Adrenal gland (tissue), 12 donors: ENCODE results near the gene TBXA2R. TPM values are rescaled to one million over a fixed set of nuclear protein-coding genes. Genes with fewer than 3 reads are reported as not detected.

Experiments used
- polyA plus RNA-seq, 3 donors: library from polyadenylated mRNA; stranded (reverse); fragments of 200-250 nt in 2 of 3; fragments of 350-450 nt in 1 of 3; fragmentation: Illumina TruSeq in 1 of 3; extraction: RNeasy Lipid Tissue Mini Kit (QIAGEN cat#74804) in 1 of 3; gene quantifications; one replicate each; pipeline ENCODE4 v1.2.3, GENCODE V29; 2013 to 2014
- small RNA-seq, 2 donors: library from RNA; depleted of rRNA; stranded (forward); fragments of <200 nt; gene quantifications; one replicate each; pipeline ENCODE3, GENCODE V24; 2016
- total RNA-seq, 9 donors: library from RNA; depleted of rRNA in 4 of 9; stranded (reverse); fragments of >200 nt in 4 of 9; fragments of 120-200 nt in 1 of 9; fragmentation: NEBNext Ultra II Directional in 1 of 9; extraction: Animal tissue kit (Norgen Biotek cat#: 25700) in 1 of 9; gene quantifications; one replicate each; pipeline versions ENCODE4 v1.1.0 to v1.2.4, GENCODE V29; 2013 to 2023
- donor health status: healthy with polysubstance abuse.
- donor health status: Bipolar disorder and iron deficiency.
- donor health status: DM: yes; HTN: yes; CAD: no.
- donor health status: DM: no; HTN: no; CAD: no.
- donor health status: DM: no; HTN: no; CAD: no.
- donor health status: DM: yes; HTN: yes; CAD: no.

The TBXA2R gene
- total and polyA plus RNA-seq, 12 donors: 4.7 to 25.5 (median 12.4) TPM

Small RNA genes lying within 50 kb of the gene (small RNA-seq; reads per million reads assigned to genes)
- 0 reads per million in 2 donors for gene AC005786.1

Other genes starting within 250 kb of the TBXA2R start
- gene NFIC, start 240.3 kb downstream of the TBXA2R start, total RNA-seq: 100 to 1,000 TPM in 8 of 9 donors, 1 to 10 TPM in 1; 3.5 to 329 (median 214) TPM
- gene NFIC, start 240.3 kb downstream of the TBXA2R start, polyA plus RNA-seq: 100 to 1,000 TPM in 1 of 3 donors, 10 to 100 TPM in 2; 34.9 to 154 (median 69.2) TPM
- gene SMIM24, start 126.3 kb downstream of the TBXA2R start, total RNA-seq: under 1 TPM in 1 of 9 donors, not detected in 8; 0.36 TPM
- gene SMIM24, start 126.3 kb downstream of the TBXA2R start, polyA plus RNA-seq: under 1 TPM in 1 of 3 donors, not detected in 2; 0.48 TPM
- not detected for gene SMIM44, start 123.4 kb downstream of the TBXA2R start, total RNA-seq
- gene SMIM44, start 123.4 kb downstream of the TBXA2R start, polyA plus RNA-seq: not detected
- gene DOHH, start 106.2 kb downstream of the TBXA2R start, total RNA-seq: 10 to 100 TPM in 7 of 9 donors, 1 to 10 TPM in 2; 8.4 to 22.8 (median 13.8) TPM
- 10 to 100 TPM in 2 of 3 donors, under 1 TPM in 1; 0.92 to 19.1 (median 13.5) TPM for gene DOHH, start 106.2 kb downstream of the TBXA2R start, polyA plus RNA-seq
- 10 to 100 TPM; 17.9 to 85.0 (median 39.4) TPM for gene FZR1, start 100.6 kb downstream of the TBXA2R start, total RNA-seq
- 10 to 100 TPM; 24.4 to 59.1 (median 26.4) TPM for gene FZR1, start 100.6 kb downstream of the TBXA2R start, polyA plus RNA-seq
- 1 to 10 TPM in 3 of 9 donors, under 1 TPM in 2, not detected in 4; 0.68 to 3.6 (median 1.4) TPM for gene TEKTIP1, start 67.7 kb downstream of the TBXA2R start, total RNA-seq
- 1 to 10 TPM in 2 of 3 donors, not detected in 1; 1.1 to 3.5 TPM for gene TEKTIP1, start 67.7 kb downstream of the TBXA2R start, polyA plus RNA-seq
- gene MFSD12, start 49.3 kb downstream of the TBXA2R start, total RNA-seq: 100 to 1,000 TPM in 2 of 9 donors, 10 to 100 TPM in 7; 23.2 to 123 (median 64.6) TPM
- 10 to 100 TPM; 18.5 to 89.3 (median 48.5) TPM for gene MFSD12, start 49.3 kb downstream of the TBXA2R start, polyA plus RNA-seq
- 100 to 1,000 TPM in 5 of 9 donors, 10 to 100 TPM in 4; 49.3 to 137 (median 105) TPM for gene HMG20B, start 33.9 kb downstream of the TBXA2R start, total RNA-seq
- gene HMG20B, start 33.9 kb downstream of the TBXA2R start, polyA plus RNA-seq: 100 to 1,000 TPM in 1 of 3 donors, 10 to 100 TPM in 2; 18.1 to 178 (median 100.0) TPM
- gene GIPC3, start 21.4 kb downstream of the TBXA2R start, total RNA-seq: 1 to 10 TPM in 8 of 9 donors, under 1 TPM in 1; 0.33 to 5.9 (median 3.3) TPM
- 1 to 10 TPM; 1.6 to 4.9 (median 2.6) TPM for gene GIPC3, start 21.4 kb downstream of the TBXA2R start, polyA plus RNA-seq
- gene CACTIN, start 19.9 kb upstream of the TBXA2R start, total RNA-seq: 10 to 100 TPM; 13.3 to 78.4 (median 22.8) TPM
- 10 to 100 TPM in 2 of 3 donors, 1 to 10 TPM in 1; 5.0 to 39.0 (median 21.9) TPM for gene CACTIN, start 19.9 kb upstream of the TBXA2R start, polyA plus RNA-seq
- gene PIP5K1C, start 93.6 kb upstream of the TBXA2R start, total RNA-seq: 10 to 100 TPM in 8 of 9 donors, 1 to 10 TPM in 1; 4.0 to 44.7 (median 31.1) TPM
- 10 to 100 TPM in 2 of 3 donors, 1 to 10 TPM in 1; 8.8 to 31.6 (median 18.6) TPM for gene PIP5K1C, start 93.6 kb upstream of the TBXA2R start, polyA plus RNA-seq
- 1 to 10 TPM in 1 of 9 donors, under 1 TPM in 4, not detected in 4; 0.14 to 2.5 (median 0.27) TPM for gene TJP3, start 101.5 kb upstream of the TBXA2R start, total RNA-seq
- gene TJP3, start 101.5 kb upstream of the TBXA2R start, polyA plus RNA-seq: under 1 TPM in 1 of 3 donors, not detected in 2; 0.07 TPM
- gene APBA3, start 154.8 kb upstream of the TBXA2R start, total RNA-seq: 10 to 100 TPM; 11.1 to 35.6 (median 20.5) TPM
- 10 to 100 TPM in 2 of 3 donors, 1 to 10 TPM in 1; 2.6 to 43.8 (median 24.0) TPM for gene APBA3, start 154.8 kb upstream of the TBXA2R start, polyA plus RNA-seq
- 100 to 1,000 TPM in 7 of 9 donors, 10 to 100 TPM in 2; 83.2 to 229 (median 107) TPM for gene MRPL54, start 155.8 kb upstream of the TBXA2R start, total RNA-seq
- 100 to 1,000 TPM in 1 of 3 donors, 10 to 100 TPM in 2; 60.2 to 172 (median 100.0) TPM for gene MRPL54, start 155.8 kb upstream of the TBXA2R start, polyA plus RNA-seq
- gene RAX2, start 165.4 kb upstream of the TBXA2R start, total RNA-seq: not detected
- gene RAX2, start 165.4 kb upstream of the TBXA2R start, polyA plus RNA-seq: not detected
- gene MATK, start 179.5 kb upstream of the TBXA2R start, total RNA-seq: 1 to 10 TPM in 5 of 9 donors, under 1 TPM in 4; 0.72 to 3.3 (median 1.2) TPM
- gene MATK, start 179.5 kb upstream of the TBXA2R start, polyA plus RNA-seq: 10 to 100 TPM in 1 of 3 donors, 1 to 10 TPM in 1, under 1 TPM in 1; 0.26 to 20.7 (median 3.5) TPM